ENCODE data around the gene ATG4B.
A peak's percentile ranks its signal among the peaks of the same experiment; 100 is the strongest.

Gene ATG4B

GRCh38 chr2:241702155-241703031, 64.9 kb downstream of the ATG4B start:
- H3K27ac ChIP-seq (ENCODE audit: low read depth, low read length): peak overlapping the region; percentile 60

DNA sequence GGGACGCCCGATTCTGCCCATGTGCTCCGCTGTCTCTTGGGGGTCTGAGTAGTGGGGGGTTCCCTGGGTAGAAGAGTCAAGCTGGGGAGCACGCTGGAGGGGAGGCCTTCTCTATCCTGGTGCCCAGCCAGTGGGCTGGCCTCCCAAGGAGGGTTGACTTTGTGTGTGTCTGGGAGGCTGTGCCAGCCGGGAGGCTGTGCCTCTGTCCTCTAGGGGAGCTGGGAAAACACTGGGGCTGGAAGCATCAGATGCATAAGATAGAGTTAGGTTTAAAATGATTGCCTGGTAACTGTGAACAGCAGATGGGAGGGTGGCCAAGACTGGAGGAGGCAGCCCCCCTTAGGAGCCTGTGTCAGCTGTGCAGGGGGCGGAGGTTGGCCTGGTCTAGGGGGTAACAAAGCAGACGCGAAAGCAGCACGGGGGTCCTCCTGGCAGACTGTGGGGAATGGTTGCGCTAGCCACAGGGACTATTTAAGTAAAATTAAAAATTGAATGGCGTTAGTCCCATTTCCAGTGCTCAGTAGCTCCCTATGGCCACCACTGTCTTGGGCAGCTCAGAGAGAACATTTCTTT, 65.6 kb downstream of the ATG4B start:
- H3K27me3 ChIP-seq (ENCODE audit: control insufficient read depth in 5 of 5, insufficient read depth in 4 of 5, low read length in 5 of 5): no peaks in the 10 kb centered on the region
- H3K9me3 ChIP-seq (ENCODE audit: control insufficient read depth in 5 of 5, low read length in 5 of 5): peaks cover 0 to 2% (median 0%) of the 10 kb centered on the region in 5 donors
- H3K4me3 ChIP-seq (ENCODE audit: low read depth in 1 of 5, low read length in 5 of 5): peak overlapping the region; percentile 53 to 85 (median 76)
- H3K27ac ChIP-seq (ENCODE audit: low read depth, low read length): peak overlapping the region; percentile 60
- peaks cover 0 to 28% (median 18%) of the 10 kb centered on the region in 5 donors for H3K36me3 ChIP-seq (ENCODE audit: control insufficient read depth in 5 of 5, insufficient read depth in 5 of 5, low read length in 5 of 5)
- H3K9ac ChIP-seq (ENCODE audit: low read length in 5 of 5): peak overlapping the region in 4 of 5 donors; percentile 62 to 81 (median 80)
- peaks cover 5 to 22% (median 15%) of the 10 kb centered on the region in 5 donors for H3K4me1 ChIP-seq (ENCODE audit: control insufficient read depth in 5 of 5, insufficient read depth in 5 of 5, low read length in 5 of 5)

More at GRCh38 chr2:241702155-241703031, 64.9 kb downstream of the ATG4B start:
- Histone ChIP-seq H3K4me3 (ENCODE audit: low read depth in 1 of 5, low read length in 5 of 5) (peak overlapping the region; percentile 53 to 85 (median 76)), H3K9ac (ENCODE audit: low read length in 5 of 5) (peak overlapping the region in 4 of 5 donors; percentile 62 to 81 (median 80)), H3K36me3 (ENCODE audit: control insufficient read depth in 5 of 5, insufficient read depth in 5 of 5, low read length in 5 of 5) (peaks cover 0 to 22% (median 13%) of the 10 kb centered on the region in 5 donors), H3K27me3 (ENCODE audit: control insufficient read depth in 5 of 5, insufficient read depth in 4 of 5, low read length in 5 of 5) (no peaks in the 10 kb centered on the region), H3K4me1 (ENCODE audit: control insufficient read depth in 5 of 5, insufficient read depth in 5 of 5, low read length in 5 of 5) (peaks cover 5 to 22% (median 15%) of the 10 kb centered on the region in 5 donors), H3K9me3 (ENCODE audit: control insufficient read depth in 5 of 5, low read length in 5 of 5) (peaks cover 0 to 2% (median 0%) of the 10 kb centered on the region in 5 donors)

DNA sequence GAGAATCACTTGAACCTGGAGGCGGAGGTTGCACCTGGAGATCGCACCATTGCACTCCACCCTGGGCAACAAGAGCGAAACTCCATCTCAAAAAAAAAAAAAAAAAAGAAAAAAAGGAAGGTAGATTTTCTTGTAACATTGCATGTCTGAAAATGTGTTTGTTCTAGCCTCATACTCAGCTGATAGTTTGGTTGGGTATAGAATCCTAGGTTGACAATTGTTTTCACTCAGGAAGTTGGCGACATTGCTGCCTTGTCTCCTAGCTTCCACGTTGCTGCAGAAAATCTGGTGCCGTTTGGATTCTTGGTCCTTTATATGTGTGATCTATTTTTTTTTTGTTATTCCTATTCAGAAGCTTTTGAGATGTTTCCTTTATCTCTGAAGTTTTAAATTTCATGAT, 69.0 kb downstream of the ATG4B start:
- peaks cover 0 to 2% (median 0%) of the 10 kb centered on the region in 5 donors for H3K9me3 ChIP-seq (ENCODE audit: control insufficient read depth in 5 of 5, low read length in 5 of 5)
- H3K27ac ChIP-seq (ENCODE audit: low read depth, low read length): no peak overlapping the region
- no peaks in the 10 kb centered on the region for H3K27me3 ChIP-seq (ENCODE audit: control insufficient read depth in 5 of 5, insufficient read depth in 4 of 5, low read length in 5 of 5)
- H3K4me1 ChIP-seq (ENCODE audit: control insufficient read depth in 5 of 5, insufficient read depth in 5 of 5, low read length in 5 of 5): peaks cover 5 to 14% (median 10%) of the 10 kb centered on the region in 5 donors
- no peak overlapping the region for H3K4me3 ChIP-seq (ENCODE audit: low read depth in 1 of 5, low read length in 5 of 5)
- peaks cover 3 to 57% (median 45%) of the 10 kb centered on the region in 5 donors for H3K36me3 ChIP-seq (ENCODE audit: control insufficient read depth in 5 of 5, insufficient read depth in 5 of 5, low read length in 5 of 5)
- H3K9ac ChIP-seq (ENCODE audit: low read length in 5 of 5): no peak overlapping the region

DNA sequence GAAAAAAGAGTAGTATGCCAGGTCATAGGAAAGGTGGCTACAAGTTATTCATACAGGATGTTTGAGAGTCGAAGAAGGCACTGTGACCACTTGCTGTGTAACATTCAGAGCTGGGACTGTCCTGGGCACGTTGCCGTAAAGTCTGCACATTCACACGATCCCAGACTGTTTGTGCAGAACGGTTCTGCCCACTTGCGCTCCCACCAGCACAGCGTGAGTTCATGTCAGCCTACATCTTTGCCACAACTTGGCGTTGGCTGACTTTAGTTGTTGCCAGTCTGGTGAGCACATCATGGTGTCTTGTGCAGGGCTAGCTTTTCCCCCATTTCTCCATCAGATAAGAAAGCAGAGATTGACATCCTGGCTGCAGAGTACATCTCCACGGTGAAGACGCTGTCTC, 71.4 kb downstream of the ATG4B start:
- Histone ChIP-seq H3K9me3 (ENCODE audit: control insufficient read depth in 5 of 5, low read length in 5 of 5) (peaks cover 0 to 2% (median 0%) of the 10 kb centered on the region in 5 donors), H3K4me3 (ENCODE audit: low read depth in 1 of 5, low read length in 5 of 5) (no peak overlapping the region), H3K4me1 (ENCODE audit: control insufficient read depth in 5 of 5, insufficient read depth in 5 of 5, low read length in 5 of 5) (no peaks in the 10 kb centered on the region), H3K27ac (ENCODE audit: low read depth, low read length) (no peak overlapping the region), H3K9ac (ENCODE audit: low read length in 5 of 5) (no peak overlapping the region), H3K27me3 (ENCODE audit: control insufficient read depth in 5 of 5, insufficient read depth in 4 of 5, low read length in 5 of 5) (no peaks in the 10 kb centered on the region), H3K36me3 (ENCODE audit: control insufficient read depth in 5 of 5, insufficient read depth in 5 of 5, low read length in 5 of 5) (peaks cover 6 to 78% (median 61%) of the 10 kb centered on the region in 5 donors)

DNA sequence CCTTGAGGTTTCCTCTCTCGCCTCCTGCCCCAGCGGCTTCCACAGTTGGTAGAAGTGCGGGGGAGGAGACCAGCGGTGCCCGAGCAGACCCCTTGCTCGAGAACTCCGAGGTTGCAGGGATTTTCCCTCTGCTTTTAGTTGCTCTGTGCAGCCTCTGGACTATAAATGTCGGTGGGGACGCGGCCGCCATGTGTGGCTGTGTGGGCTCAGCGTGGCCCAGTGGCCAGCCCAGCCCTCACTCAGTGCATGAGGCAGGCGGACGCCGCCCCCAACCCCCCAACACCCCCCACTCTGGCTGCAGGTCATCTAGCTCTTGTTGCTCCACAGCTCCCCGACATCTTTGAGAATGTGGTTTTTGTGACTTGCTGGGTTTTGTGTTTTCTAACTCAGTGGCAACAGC, 81.6 kb downstream of the ATG4B start:
- no peak overlapping the region for H3K4me3 ChIP-seq (ENCODE audit: low read depth in 1 of 5, low read length in 5 of 5)
- H3K4me1 ChIP-seq (ENCODE audit: control insufficient read depth in 5 of 5, insufficient read depth in 5 of 5, low read length in 5 of 5): no peaks in the 10 kb centered on the region
- no peaks in the 10 kb centered on the region for H3K9me3 ChIP-seq (ENCODE audit: control insufficient read depth in 5 of 5, low read length in 5 of 5)
- no peaks in the 10 kb centered on the region for H3K27me3 ChIP-seq (ENCODE audit: control insufficient read depth in 5 of 5, insufficient read depth in 4 of 5, low read length in 5 of 5)
- H3K36me3 ChIP-seq (ENCODE audit: control insufficient read depth in 5 of 5, insufficient read depth in 5 of 5, low read length in 5 of 5): peaks cover 2 to 73% (median 58%) of the 10 kb centered on the region in 5 donors
- no peak overlapping the region for H3K27ac ChIP-seq (ENCODE audit: low read depth, low read length)
- no peak overlapping the region for H3K9ac ChIP-seq (ENCODE audit: low read length in 5 of 5)

- Histone ChIP-seq H3K27ac (ENCODE audit: low read depth, low read length) (no peak overlapping the region), H3K9me3 (ENCODE audit: control insufficient read depth in 5 of 5, low read length in 5 of 5) (no peaks in the 10 kb centered on the region), H3K9ac (ENCODE audit: low read length in 5 of 5) (no peak overlapping the region), H3K4me1 (ENCODE audit: control insufficient read depth in 5 of 5, insufficient read depth in 5 of 5, low read length in 5 of 5) (no peaks in the 10 kb centered on the region), H3K36me3 (ENCODE audit: control insufficient read depth in 5 of 5, insufficient read depth in 5 of 5, low read length in 5 of 5) (peaks cover 0 to 75% (median 52%) of the 10 kb centered on the region in 5 donors), H3K4me3 (ENCODE audit: low read depth in 1 of 5, low read length in 5 of 5) (no peak overlapping the region), H3K27me3 (ENCODE audit: control insufficient read depth in 5 of 5, insufficient read depth in 4 of 5, low read length in 5 of 5) (no peaks in the 10 kb centered on the region)
Observed at GRCh38 chr2:241720099-241720498, 82.6 kb downstream of the ATG4B start.

DNA sequence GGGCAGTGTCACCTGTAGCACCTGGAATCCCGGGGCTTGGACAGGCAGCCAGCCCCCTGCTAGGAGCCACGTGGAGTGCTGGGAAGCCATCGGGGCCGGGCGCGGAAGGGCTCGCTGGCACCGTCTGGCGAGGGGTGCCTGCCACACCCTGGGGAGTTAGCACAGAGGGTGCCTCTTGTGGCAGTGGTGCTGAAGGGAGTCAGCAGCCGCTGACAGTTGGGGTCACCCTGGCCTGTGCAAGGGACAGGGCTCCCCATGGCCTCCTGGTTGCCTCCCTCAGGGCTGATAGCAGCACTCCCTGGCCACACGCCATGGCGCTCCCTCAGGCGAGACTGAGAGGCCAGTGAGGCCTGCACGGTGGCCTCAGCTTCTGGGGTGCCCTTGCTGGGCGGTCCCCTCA, 83.1 kb downstream of the ATG4B start:
- H3K27ac ChIP-seq (ENCODE audit: low read depth, low read length): no peak overlapping the region
- H3K9ac ChIP-seq (ENCODE audit: low read length in 5 of 5): no peak overlapping the region
- H3K27me3 ChIP-seq (ENCODE audit: control insufficient read depth in 5 of 5, insufficient read depth in 4 of 5, low read length in 5 of 5): no peaks in the 10 kb centered on the region
- no peak overlapping the region for H3K4me3 ChIP-seq (ENCODE audit: low read depth in 1 of 5, low read length in 5 of 5)
- H3K36me3 ChIP-seq (ENCODE audit: control insufficient read depth in 5 of 5, insufficient read depth in 5 of 5, low read length in 5 of 5): peaks cover 0 to 79% (median 52%) of the 10 kb centered on the region in 5 donors
- H3K9me3 ChIP-seq (ENCODE audit: control insufficient read depth in 5 of 5, low read length in 5 of 5): no peaks in the 10 kb centered on the region
- H3K4me1 ChIP-seq (ENCODE audit: control insufficient read depth in 5 of 5, insufficient read depth in 5 of 5, low read length in 5 of 5): no peaks in the 10 kb centered on the region

GRCh38 chr2:241721852-241722251, 84.4 kb downstream of the ATG4B start:
- Histone ChIP-seq H3K4me1 (ENCODE audit: control insufficient read depth in 5 of 5, insufficient read depth in 5 of 5, low read length in 5 of 5) (no peaks in the 10 kb centered on the region), H3K9me3 (ENCODE audit: control insufficient read depth in 5 of 5, low read length in 5 of 5) (no peaks in the 10 kb centered on the region), H3K9ac (ENCODE audit: low read length in 5 of 5) (no peak overlapping the region), H3K4me3 (ENCODE audit: low read depth in 1 of 5, low read length in 5 of 5) (no peak overlapping the region), H3K27ac (ENCODE audit: low read depth, low read length) (no peak overlapping the region), H3K36me3 (ENCODE audit: control insufficient read depth in 5 of 5, insufficient read depth in 5 of 5, low read length in 5 of 5) (peaks cover 0 to 81% (median 55%) of the 10 kb centered on the region in 5 donors), H3K27me3 (ENCODE audit: control insufficient read depth in 5 of 5, insufficient read depth in 4 of 5, low read length in 5 of 5) (no peaks in the 10 kb centered on the region)

GRCh38 chr2:241722896-241723454, 85.5 kb downstream of the ATG4B start:
- Histone ChIP-seq H3K9ac (ENCODE audit: low read length in 5 of 5) (no peak overlapping the region), H3K4me3 (ENCODE audit: low read depth in 1 of 5, low read length in 5 of 5) (no peak overlapping the region), H3K4me1 (ENCODE audit: control insufficient read depth in 5 of 5, insufficient read depth in 5 of 5, low read length in 5 of 5) (peaks cover 0 to 1% (median 0%) of the 10 kb centered on the region in 5 donors), H3K27me3 (ENCODE audit: control insufficient read depth in 5 of 5, insufficient read depth in 4 of 5, low read length in 5 of 5) (no peaks in the 10 kb centered on the region), H3K36me3 (ENCODE audit: control insufficient read depth in 5 of 5, insufficient read depth in 5 of 5, low read length in 5 of 5) (peaks cover 0 to 78% (median 55%) of the 10 kb centered on the region in 5 donors), H3K27ac (ENCODE audit: low read depth, low read length) (no peak overlapping the region), H3K9me3 (ENCODE audit: control insufficient read depth in 5 of 5, low read length in 5 of 5) (no peaks in the 10 kb centered on the region)

All from subcutaneous abdominal adipose tissue (tissue), 5 donors.